ENCODE measurements around the gene AFF3. TPM values are rescaled to one million over a fixed set of nuclear protein-coding genes. Genes with fewer than 3 reads are reported as not detected.

The AFF3 gene
- total RNA-seq, 1 experiment from 2014 or later, result 4.2 TPM

DNA sequence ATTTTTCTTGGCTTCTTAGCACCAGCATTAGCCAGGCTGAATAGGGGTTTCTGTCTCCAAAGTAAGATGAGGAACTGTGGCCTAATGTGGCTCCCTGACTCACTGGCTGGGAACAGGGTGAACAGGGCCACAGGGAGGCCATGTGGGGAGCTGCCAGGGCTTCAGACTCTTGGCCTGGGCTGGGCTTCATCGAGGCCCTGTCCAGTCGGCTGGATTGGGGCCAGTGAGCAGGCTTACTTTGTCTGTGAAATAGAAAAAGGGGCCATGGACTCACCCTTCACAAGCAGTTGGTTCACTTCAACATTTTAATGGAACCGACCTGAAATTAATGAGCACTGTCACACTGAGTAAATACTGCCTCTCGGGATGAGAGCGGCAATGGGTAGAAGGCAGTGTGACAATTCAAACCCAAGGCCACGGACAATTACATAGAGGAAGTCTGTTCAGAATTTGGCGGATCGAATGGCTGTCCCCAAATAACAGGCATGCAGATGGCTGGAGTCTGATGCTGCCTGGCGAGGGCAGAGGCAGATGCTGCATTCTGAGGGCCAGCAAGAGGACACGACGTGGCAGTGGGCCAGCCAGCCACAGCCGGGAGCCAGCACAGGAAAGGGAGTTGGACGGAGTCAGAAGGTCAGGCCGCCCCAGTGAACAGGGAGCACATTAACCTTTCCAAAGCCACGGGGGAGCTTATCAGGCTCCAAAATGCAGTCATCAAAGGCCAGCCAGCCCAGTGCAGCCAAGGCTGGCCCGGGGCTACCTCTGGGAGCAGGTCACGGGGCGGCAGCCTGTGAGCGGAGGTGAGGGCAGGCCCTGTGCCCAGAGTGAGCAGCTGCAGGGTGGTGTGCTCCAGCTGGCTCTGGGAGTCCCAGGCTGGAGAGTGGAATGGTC is 506.0 kb downstream of the AFF3 start:
- peak; percentile 21 for DNase-seq (ENCODE audit: low read depth, low spot score)
- in situ Hi-C loops (cut with HindIII; ENCODE audit: low pct_unique_long_range_greater_than_20kb, low sequenced_read_pairs), result no loop called here

DNA sequence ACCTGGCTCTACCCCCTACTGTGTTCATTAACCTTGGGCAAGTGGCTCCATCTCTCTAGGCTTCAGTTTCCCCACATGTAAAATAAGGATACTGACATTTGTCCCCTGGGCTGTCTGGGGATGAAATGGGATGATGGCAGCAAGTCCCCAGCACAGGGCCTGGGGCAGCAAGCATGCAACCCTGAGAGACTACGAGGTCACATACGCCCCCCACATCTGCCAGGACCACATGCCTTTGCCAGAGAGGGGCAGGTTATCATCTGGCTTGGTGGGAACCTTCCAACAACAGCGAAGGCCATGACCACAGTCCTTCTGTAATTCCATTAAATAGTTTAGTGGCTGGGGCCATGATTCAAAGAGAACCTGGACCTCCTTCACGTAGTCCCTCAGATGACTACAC is 506.7 kb downstream of the AFF3 start:
- in situ Hi-C loops (cut with HindIII; ENCODE audit: low pct_unique_long_range_greater_than_20kb, low sequenced_read_pairs), result no loop called here
- no peak for DNase-seq (ENCODE audit: low read depth, low spot score)

DNA sequence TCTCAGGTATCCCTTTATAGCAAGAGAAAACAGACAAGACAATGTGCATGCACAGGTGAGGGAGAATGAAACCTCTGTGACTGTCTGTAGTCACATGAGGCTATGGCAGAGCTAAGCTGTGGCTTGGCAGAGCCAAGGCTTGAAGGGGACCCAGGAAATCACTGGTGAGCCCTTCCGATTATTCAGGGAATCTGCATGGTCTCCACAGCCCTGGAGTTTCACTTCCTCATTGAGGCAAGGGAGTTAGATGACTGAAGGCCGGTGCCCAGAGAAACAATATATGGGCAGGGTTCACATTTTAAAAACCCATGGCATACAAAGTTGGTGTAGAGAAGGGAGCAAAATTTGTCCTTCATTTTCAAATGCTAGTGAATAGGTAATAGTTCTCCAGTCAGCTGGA is 508.2 kb downstream of the AFF3 start:
- in situ Hi-C loops (cut with HindIII; ENCODE audit: low pct_unique_long_range_greater_than_20kb, low sequenced_read_pairs), result no loop called here

DNA sequence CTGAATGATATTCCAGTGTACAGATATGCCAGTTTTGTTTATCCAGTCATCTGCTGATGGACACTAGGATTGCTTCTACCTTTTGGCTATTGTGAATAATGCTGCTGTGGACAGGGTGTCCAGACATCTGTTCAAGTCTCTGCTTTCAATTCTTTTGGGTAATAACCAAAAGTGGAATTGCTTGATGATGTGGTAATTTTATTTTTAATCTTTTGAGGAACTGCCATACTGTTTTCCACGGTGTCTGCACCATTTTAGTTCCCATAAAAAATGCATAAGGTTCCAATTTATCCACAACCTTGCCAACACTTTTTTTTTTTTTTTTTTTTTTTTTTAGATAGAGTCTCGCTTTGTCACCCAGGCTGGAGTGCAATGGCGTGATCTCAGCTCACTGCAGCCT is 510.7 kb downstream of the AFF3 start:
- no peak for DNase-seq (ENCODE audit: low read depth, low spot score)
- in situ Hi-C loops (cut with HindIII; ENCODE audit: low pct_unique_long_range_greater_than_20kb, low sequenced_read_pairs), result no loop called here

More for the DNA sequence above, 508.2 kb downstream of the AFF3 start:
- DNase-seq (ENCODE audit: low read depth, low spot score), result no peak

DNA sequence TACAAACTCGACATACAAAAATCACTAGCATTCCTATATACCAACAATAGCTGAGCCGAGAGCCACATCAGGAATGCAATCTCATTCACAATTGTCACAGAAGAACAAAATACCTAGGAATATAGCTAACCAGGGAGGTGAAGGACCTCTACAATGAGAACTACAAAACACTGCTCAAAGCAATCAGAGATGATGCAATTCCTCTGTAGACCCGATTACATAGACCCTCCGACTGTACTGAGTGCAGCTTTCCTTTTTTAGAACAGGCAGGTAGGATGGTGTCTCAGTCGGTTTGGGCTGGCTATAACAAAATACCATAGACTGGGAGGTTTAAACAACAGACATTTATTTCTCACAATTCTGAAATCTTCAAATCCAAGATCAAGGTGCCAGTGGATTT is 513.1 kb downstream of the AFF3 start:
- in situ Hi-C loops (cut with HindIII; ENCODE audit: low pct_unique_long_range_greater_than_20kb, low sequenced_read_pairs), result no loop called here
- no peak for DNase-seq (ENCODE audit: low read depth, low spot score)

DNA sequence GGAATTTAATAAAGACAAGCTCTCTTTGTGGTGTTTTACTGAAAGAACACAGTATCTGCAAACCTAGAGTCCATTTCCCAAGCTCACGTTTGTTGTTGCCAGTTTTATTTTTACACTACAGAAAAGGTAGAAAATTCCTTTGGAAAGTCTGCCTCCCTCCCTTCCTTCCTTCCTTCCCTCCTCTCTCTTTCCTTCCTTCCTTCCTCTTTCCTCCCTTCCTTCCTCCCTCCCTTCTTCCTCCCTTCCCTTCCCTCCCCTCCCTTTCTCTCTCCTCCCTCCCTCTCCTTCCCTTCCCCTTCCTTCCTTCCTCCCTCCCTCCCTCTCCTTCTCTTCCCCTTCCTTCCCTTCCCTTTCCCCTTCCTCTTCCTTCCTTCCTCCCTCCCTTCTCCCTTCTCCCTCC is 516.2 kb downstream of the AFF3 start:
- DNase-seq (ENCODE audit: low read depth, low spot score), result no peak
- in situ Hi-C loops (cut with HindIII; ENCODE audit: low pct_unique_long_range_greater_than_20kb, low sequenced_read_pairs), result no loop called here

DNA sequence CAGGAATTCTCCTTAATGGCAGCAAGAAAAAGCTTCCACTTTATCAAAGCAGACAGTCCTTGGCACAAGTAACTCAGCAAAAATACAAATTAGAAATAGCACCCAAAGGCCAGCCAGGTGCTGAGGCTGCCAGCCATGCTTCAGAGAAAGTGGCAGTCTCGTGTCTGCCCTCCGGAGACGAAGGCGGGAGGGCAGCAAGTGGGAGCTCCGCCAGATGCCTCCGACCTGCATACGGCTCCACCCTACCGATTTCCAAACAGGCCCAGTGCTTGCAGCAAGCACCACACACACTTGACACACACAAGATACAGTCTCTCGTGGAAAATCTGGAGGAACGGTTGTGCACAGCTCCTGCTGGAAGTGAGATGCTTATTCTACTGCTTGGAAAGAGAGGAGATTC is 517.7 kb downstream of the AFF3 start:
- in situ Hi-C loops (cut with HindIII; ENCODE audit: low pct_unique_long_range_greater_than_20kb, low sequenced_read_pairs), result no loop called here
- DNase-seq (ENCODE audit: low read depth, low spot score), result no peak

DNA sequence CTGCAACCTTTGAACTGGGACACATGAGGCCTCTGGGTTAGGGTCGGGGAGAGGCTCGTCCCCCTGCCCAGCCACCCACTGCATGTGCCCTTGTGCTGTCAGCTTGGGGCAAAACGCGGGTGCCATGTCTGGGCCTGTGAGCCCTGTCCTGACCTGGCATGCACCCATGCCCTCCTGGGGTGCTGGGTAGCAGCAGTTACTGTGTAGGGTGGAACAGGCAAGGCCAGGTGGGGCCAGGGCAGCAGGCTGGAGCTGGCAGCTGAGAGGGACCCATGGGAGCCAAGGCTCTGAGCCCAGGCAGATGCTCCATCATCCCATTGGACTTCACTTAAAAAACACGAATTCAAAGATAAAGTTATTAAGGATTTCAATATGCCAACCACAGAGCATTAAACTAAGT is 518.8 kb downstream of the AFF3 start:
- DNase-seq (ENCODE audit: low read depth, low spot score), result no peak
- in situ Hi-C loops (cut with HindIII; ENCODE audit: low pct_unique_long_range_greater_than_20kb, low sequenced_read_pairs), result no loop called here

DNA sequence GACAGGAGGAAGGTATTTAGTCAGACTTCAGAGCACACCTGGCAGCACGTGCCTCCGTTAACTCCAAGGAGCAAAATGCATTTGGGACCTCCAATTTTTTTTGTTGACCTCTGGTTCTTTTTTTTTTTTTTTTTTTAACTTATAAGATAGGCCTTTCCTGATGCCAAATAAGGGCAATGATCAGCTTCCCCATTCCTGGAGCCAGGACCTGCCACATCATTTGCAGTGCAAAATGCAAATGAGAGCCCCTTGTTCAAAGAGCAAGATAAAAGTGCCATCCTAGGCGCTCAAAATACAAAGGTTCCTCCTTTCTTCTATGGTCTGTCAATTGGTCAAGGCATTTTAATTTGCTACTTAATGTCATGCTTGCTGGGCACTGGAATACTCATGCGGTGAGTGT is 519.4 kb downstream of the AFF3 start:
- DNase-seq (ENCODE audit: low read depth, low spot score), result no peak
- in situ Hi-C loops (cut with HindIII; ENCODE audit: low pct_unique_long_range_greater_than_20kb, low sequenced_read_pairs), result no loop called here

DNA sequence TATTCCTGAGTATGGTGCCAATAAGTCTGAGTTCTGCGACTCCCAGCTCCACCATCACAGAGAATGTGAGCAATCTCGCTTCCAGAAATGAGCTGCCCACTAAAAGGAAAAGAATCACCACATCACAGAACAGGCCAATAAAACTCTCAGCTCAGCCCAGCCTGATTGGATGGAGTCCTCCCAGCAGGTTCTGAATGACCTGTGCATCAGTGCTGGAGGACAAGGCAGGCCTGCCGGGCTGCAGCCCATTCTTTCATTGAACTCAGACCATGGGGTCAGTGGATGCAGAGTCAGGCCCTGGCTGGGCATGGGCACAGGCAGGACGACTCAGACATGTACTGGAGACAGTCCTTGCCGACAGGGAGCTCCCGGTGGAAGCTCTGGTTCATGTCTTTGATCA is 519.9 kb downstream of the AFF3 start:
- no peak for DNase-seq (ENCODE audit: low read depth, low spot score)
- in situ Hi-C loops (cut with HindIII; ENCODE audit: low pct_unique_long_range_greater_than_20kb, low sequenced_read_pairs), result no loop called here

DNA sequence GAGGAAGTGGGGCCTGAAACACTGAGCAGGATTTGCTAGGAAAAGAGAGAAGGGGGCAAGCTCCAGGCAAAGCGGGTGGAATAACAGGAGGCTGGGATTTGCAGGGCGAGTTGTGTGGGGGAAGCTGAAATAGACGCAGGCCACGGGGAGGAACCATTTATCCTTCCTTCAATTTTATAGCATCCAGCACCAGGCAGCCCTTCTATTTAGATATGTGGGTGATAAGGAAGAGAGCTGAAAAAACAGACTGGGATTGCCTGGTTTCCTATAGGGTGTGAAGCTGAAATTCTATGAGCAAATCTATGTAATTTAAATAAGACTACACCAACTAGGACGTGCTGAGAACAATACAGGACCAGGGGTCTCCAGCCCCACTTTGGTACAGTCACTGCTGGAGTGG is 520.6 kb downstream of the AFF3 start:
- in situ Hi-C loops (cut with HindIII; ENCODE audit: low pct_unique_long_range_greater_than_20kb, low sequenced_read_pairs), result no loop called here
- no peak for DNase-seq (ENCODE audit: low read depth, low spot score)

DNA sequence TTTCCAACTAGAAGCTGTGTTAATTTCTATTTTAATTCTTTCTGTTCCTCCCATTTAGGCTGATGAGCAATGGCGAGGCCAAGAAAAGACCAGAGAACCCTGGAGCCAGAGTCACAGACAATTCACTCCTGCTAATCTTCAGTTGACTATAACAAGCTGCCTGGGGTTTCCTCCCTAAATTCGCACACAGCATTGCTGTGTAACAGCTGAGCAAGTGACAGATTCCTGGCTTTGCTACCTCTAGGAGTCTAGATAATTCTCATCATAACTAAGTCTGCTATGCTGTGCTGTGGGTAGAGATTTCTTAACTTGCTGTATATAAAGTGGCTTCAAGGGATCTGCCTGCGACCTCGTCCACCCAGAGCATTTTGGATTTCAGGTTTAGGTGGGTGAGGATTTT is 521.3 kb downstream of the AFF3 start:
- in situ Hi-C loops (cut with HindIII; ENCODE audit: low pct_unique_long_range_greater_than_20kb, low sequenced_read_pairs), result no loop called here
- DNase-seq (ENCODE audit: low read depth, low spot score), result no peak

DNA sequence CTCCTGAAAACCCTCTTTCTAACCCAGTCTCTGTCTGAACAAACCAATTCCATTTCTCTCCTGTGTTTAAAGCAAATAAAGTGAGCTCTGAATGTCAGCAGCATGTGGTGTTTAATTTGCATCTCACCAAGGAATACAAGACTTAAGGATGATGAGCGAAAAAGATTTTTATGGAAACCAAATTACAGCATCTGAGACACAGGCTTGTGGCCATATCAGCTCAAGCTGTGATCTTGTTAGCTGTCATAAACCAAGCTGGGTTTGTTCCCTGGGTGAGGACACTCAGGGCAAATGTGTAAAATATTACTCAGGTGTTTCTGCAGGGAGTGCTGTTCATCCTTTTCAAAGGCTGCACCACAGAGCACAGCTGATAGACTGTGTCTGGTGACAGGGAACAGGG is 523.2 kb downstream of the AFF3 start:
- DNase-seq (ENCODE audit: low read depth, low spot score), result no peak
- in situ Hi-C loops (cut with HindIII; ENCODE audit: low pct_unique_long_range_greater_than_20kb, low sequenced_read_pairs), result no loop called here

DNA sequence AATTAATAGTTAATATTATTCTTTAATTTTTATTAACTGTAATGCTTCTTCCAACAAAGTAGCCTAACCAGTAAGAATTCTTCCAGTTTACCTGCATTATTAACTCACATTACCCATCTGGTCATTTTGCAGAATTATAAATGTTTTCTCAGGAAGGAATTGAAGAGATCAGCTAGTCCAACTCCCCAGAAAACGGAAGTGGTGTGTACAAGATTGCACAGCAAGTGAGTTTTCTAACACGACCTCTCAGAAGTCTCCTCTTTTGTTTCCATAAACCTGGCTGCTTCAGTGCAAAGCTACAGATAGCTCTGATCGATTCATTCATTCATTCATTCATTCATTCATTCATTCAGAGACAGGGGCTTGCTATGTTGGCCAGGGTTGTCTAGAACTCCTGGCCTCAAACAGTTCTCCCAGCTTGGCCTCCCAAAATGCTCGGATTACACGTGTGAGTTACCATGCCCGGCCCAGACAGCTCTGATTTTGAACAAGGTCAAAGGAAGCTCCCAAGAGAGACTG is 523.8 kb downstream of the AFF3 start:
- in situ Hi-C loops (cut with HindIII; ENCODE audit: low pct_unique_long_range_greater_than_20kb, low sequenced_read_pairs), result no loop called here
- no peak for DNase-seq (ENCODE audit: low read depth, low spot score)

DNA sequence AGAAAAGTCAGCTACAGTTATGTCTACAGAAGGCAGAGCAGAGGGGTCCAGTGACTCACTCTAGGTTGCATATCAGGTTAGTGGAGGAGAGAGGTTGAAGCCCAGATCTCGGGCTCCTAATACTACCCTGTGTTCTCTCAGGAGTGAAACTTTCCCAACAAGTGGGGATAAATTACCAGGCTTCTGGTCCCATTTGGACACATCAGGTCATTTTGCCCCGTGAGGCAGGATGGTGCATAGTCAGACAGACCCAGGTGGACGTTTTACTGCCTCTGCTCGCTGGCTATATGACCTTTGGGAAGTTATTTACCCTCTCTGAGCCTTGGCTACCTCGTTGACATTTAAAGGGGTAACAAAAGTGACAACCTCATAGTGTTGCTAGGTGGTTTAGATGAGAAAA is 524.6 kb downstream of the AFF3 start:
- in situ Hi-C loops (cut with HindIII; ENCODE audit: low pct_unique_long_range_greater_than_20kb, low sequenced_read_pairs), result no loop called here
- no peak for DNase-seq (ENCODE audit: low read depth, low spot score)

DNA sequence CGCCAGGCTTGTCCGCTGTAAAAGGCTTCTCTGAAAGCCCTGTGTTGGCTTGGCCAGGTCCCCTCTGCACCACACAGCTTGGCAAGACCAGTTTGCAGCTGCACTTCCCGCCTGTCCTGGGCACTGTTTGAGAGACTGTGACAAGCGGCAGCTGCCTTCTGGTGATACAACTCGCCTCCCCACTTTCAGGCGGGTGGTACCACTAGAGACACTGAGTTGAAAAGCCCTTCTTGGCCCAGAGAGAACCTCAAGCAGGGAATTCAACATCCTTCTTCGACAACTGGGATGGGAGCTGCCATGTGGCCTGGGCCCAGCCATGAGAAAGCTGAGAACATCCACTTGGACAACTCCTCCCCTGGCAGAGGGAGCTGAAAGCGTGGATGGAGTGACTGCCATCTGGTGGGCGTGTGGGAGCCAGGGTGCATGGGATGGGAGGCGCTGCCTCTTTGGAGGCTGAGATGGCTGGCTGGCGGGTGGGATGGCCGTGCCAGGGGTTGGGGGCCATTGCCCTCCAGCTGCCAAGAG is 527.1 kb downstream of the AFF3 start:
- in situ Hi-C loops (cut with HindIII; ENCODE audit: low pct_unique_long_range_greater_than_20kb, low sequenced_read_pairs), result no loop called here
- DNase-seq (ENCODE audit: low read depth, low spot score), result peak; percentile 24

DNA sequence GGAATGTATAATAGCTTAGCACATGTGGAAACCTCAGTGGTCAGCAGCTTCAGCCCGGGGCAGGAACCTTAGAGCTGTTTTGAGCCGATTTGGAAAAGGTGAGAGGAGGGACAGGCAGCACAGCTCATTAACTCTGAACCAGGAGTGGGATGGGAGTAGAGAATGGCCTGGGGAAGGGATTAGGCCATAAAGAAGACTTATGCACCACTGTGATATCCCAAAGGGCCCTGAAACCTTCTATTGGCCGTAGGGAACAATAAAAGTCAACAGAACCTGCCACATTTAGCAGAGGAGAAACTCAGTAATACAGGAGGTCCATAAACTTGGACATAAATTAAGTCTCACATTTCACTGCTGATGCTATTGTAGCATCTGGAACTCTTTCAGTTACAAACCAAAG is 528.4 kb downstream of the AFF3 start:
- no peak for DNase-seq (ENCODE audit: low read depth, low spot score)

DNA sequence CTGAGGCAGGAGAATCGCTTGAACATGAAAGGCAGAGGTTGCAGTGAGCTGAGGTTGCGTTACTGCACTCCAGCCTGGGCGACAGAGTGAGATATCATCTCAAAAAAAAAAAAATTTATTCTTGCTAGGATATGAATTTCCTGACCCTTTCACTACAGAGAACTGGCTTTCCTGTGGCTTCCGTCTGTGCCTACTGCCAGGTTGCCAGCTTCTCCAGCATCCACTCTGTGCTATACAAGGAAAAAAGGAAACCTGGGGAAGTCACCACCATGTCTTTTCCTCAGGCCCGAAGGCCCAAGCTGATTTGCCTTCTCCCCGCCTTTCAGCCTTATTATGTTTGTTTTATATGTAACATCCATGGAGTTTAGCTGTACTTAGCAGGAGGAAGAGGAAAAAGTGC is 530.6 kb downstream of the AFF3 start:
- DNase-seq (ENCODE audit: low read depth, low spot score), result no peak
- in situ Hi-C loops (cut with HindIII; ENCODE audit: low pct_unique_long_range_greater_than_20kb, low sequenced_read_pairs), result no loop called here

More for the DNA sequence above, 528.4 kb downstream of the AFF3 start:
- in situ Hi-C loops (cut with HindIII; ENCODE audit: low pct_unique_long_range_greater_than_20kb, low sequenced_read_pairs), result no loop called here

DNA sequence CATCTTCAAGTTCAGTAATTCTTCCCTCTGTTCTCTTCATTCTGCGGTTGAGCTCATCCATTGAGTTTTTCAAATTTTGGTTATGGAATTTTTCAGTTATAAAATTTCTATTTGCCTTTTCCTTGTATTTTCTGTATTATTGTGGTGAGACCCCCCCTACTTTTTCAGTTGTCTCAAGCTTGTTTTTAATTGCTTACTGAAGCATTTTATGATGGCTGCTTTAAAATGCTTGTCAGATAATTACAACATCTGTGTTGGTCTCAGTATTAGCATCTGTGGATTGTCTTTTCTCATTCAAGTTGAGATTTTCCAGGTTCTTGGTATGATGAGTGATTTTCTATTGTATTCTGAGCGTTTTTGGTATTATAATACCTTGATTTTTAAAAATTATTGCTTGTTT is 531.4 kb downstream of the AFF3 start:
- no peak for DNase-seq (ENCODE audit: low read depth, low spot score)
- in situ Hi-C loops (cut with HindIII; ENCODE audit: low pct_unique_long_range_greater_than_20kb, low sequenced_read_pairs), result no loop called here

Data from SK-MEL-5 (cell line).